H9 (cell line): ENCODE measurements around the gene GOT1. TPM values are rescaled to one million over a fixed set of nuclear protein-coding genes. Genes with fewer than 3 reads are reported as not detected.

Experiments used
- DNase-seq: peaks from one replicate; pipeline ENCODE4 v3.0.0-alpha.2; 2017
- H2AFZ ChIP-seq: one replicate; pipeline ENCODE4 v1.6.1; 2013; ENCODE audit warnings: mild to moderate bottlenecking, low read length, control low read depth, moderate library complexity
- H2AK5ac ChIP-seq: 2 replicates; pipeline ENCODE4 v1.6.1; 2013; ENCODE audit warnings: low read length, control low read depth, mixed read lengths; ENCODE audit not compliant: insufficient read length
- H2BK120ac ChIP-seq: one replicate; pipeline ENCODE4 v1.6.1; 2013; ENCODE audit warnings: low read depth, mild to moderate bottlenecking, low read length, control low read depth, inconsistent platforms; ENCODE audit not compliant: poor library complexity, severe bottlenecking
- H2BK12ac ChIP-seq: 2 replicates; pipeline ENCODE4 v1.6.1; 2013; ENCODE audit warnings: low read length, control low read depth, mixed read lengths, low read depth; ENCODE audit not compliant: insufficient read length
- H2BK15ac ChIP-seq: 2 replicates; pipeline ENCODE4 v1.6.1; 2013; ENCODE audit warnings: low read depth, low read length, control low read depth
- H2BK20ac ChIP-seq: one replicate; pipeline ENCODE4 v1.6.1; 2013; ENCODE audit warnings: low read depth, mild to moderate bottlenecking, low read length, control low read depth, inconsistent platforms; ENCODE audit not compliant: poor library complexity, severe bottlenecking
- H2BK5ac ChIP-seq: 2 replicates; pipeline ENCODE4 v1.6.1; 2013; ENCODE audit warnings: low read length, control low read depth, mixed read lengths; ENCODE audit not compliant: insufficient read length
- H3K14ac ChIP-seq: 2 replicates; pipeline ENCODE4 v1.6.1; 2013; ENCODE audit warnings: low read length, control low read depth; ENCODE audit not compliant: insufficient read depth
- H3K18ac ChIP-seq: 2 replicates; pipeline ENCODE4 v1.6.1; 2013; ENCODE audit warnings: low read depth, mild to moderate bottlenecking, mixed read lengths, low read length, control low read depth; ENCODE audit not compliant: insufficient read length
- H3K23ac ChIP-seq: 2 replicates; pipeline ENCODE4 v1.6.1; 2013; ENCODE audit warnings: low read length, control low read depth, mixed read lengths, low read depth; ENCODE audit not compliant: insufficient read length
- H3K23me2 ChIP-seq: 2 replicates; pipeline ENCODE4 v1.6.1; 2013; ENCODE audit warnings: low read depth, mild to moderate bottlenecking, mixed read lengths, low read length, control low read depth; ENCODE audit not compliant: insufficient read length, poor library complexity, severe bottlenecking
- H3K27ac ChIP-seq: 2 replicates; pipeline ENCODE4 v1.5.1; 2013; ENCODE audit warnings: low read length, control low read depth, mixed read lengths, low read depth; ENCODE audit not compliant: insufficient read length
- H3K27me3 ChIP-seq: 2 replicates; pipeline ENCODE4 v1.6.1; 2013; ENCODE audit warnings: low read length, control low read depth, inconsistent platforms; ENCODE audit not compliant: insufficient read depth
- H3K4ac ChIP-seq: 2 replicates; pipeline ENCODE4 v1.6.1; 2013; ENCODE audit warnings: low read depth, mild to moderate bottlenecking, control low read depth, inconsistent platforms, low read length, moderate library complexity
- H3K4me1 ChIP-seq: 2 replicates; pipeline ENCODE4 v1.6.1; 2013; ENCODE audit warnings: low read length, control low read depth, inconsistent platforms; ENCODE audit not compliant: insufficient read depth
- H3K4me2 ChIP-seq: 2 replicates; pipeline ENCODE4 v1.6.1; 2013; ENCODE audit warnings: low read length, control low read depth, mixed read lengths; ENCODE audit not compliant: insufficient read length, insufficient read depth
- H3K56ac ChIP-seq: 2 replicates; pipeline ENCODE4 v1.6.1; 2013; ENCODE audit warnings: low read depth, mild to moderate bottlenecking, mixed read lengths, low read length, control low read depth; ENCODE audit not compliant: insufficient read length
- H3K79me1 ChIP-seq: 2 replicates; pipeline ENCODE4 v1.6.1; 2013; ENCODE audit warnings: low read depth, mild to moderate bottlenecking, moderate library complexity, low read length, control low read depth, inconsistent platforms; ENCODE audit not compliant: insufficient read depth, poor library complexity, severe bottlenecking
- H3K79me2 ChIP-seq: 2 replicates; pipeline ENCODE4 v1.6.1; 2013; ENCODE audit warnings: low read length, control low read depth, inconsistent platforms; ENCODE audit not compliant: insufficient read depth
- H3K9ac ChIP-seq: 2 replicates; pipeline ENCODE4 v1.6.1; 2013; ENCODE audit warnings: low read length, control low read depth, mixed read lengths; ENCODE audit not compliant: insufficient read length; ENCODE audit errors: extremely low read depth
- H3K9me3 ChIP-seq: one replicate; pipeline ENCODE4 v1.6.1; 2013; ENCODE audit warnings: low read depth, low read length, inconsistent platforms; ENCODE audit not compliant: control insufficient read depth
- H3T11ph ChIP-seq: one replicate; pipeline ENCODE4 v1.6.1; 2013; ENCODE audit warnings: mild to moderate bottlenecking, low read length, control low read depth, inconsistent platforms
- H4K20me1 ChIP-seq: one replicate; pipeline ENCODE4 v1.6.1; 2013; ENCODE audit not compliant: control insufficient read depth, insufficient read length, insufficient read depth
- H4K5ac ChIP-seq: 2 replicates; pipeline ENCODE4 v1.6.1; 2013; ENCODE audit warnings: low read depth, mild to moderate bottlenecking, mixed read lengths, low read length, control low read depth; ENCODE audit not compliant: insufficient read length
- H4K8ac ChIP-seq: replicated peaks from 2 replicates; pipeline ENCODE4 v1.6.1; 2013; ENCODE audit warnings: low read length, control low read depth, mixed read lengths, low read depth; ENCODE audit not compliant: insufficient read length
- H4K91ac ChIP-seq: 2 replicates; pipeline ENCODE4 v1.6.1; 2013; ENCODE audit warnings: low read depth, mild to moderate bottlenecking, moderate library complexity, mixed read lengths, low read length, control low read depth; ENCODE audit not compliant: insufficient read length
- H3K27ac Mint-ChIP-seq, 3 experiments: 2 replicates in 2 of 3; 3 replicates in 1 of 3; pipeline ENCODE4 v1.8.0; 2020 to 2021; ENCODE audit warnings: mixed read lengths in 3 of 3, mild to moderate bottlenecking in 1 of 3, moderate library complexity in 1 of 3
- H3K27me3 Mint-ChIP-seq: 2 replicates; pipeline ENCODE4 v1.8.0; 2021; ENCODE audit warnings: low read depth, mild to moderate bottlenecking, moderate library complexity, mixed read lengths
- H3K36me3 Mint-ChIP-seq, 3 experiments: 2 replicates in 2 of 3; 3 replicates in 1 of 3; pipeline ENCODE4 v1.8.0; 2020 to 2021; ENCODE audit warnings: low read depth in 3 of 3, mixed read lengths in 3 of 3; ENCODE audit not compliant: insufficient read depth in 1 of 3
- H3K4me1 Mint-ChIP-seq, 2 experiments: 2 replicates each; pipeline ENCODE4 v1.8.0; 2020; ENCODE audit warnings: mixed read lengths in 2 of 2
- H3K4me3 Mint-ChIP-seq, 2 experiments: 2 replicates in 1 of 2; 3 replicates in 1 of 2; pipeline ENCODE4 v1.8.0; 2020 to 2021; ENCODE audit warnings: mild to moderate bottlenecking in 2 of 2, mixed read lengths in 2 of 2, moderate library complexity in 1 of 2
- H3K9me3 Mint-ChIP-seq, 2 experiments: 2 replicates in 1 of 2; 3 replicates in 1 of 2; pipeline ENCODE4 v1.8.0; 2020; ENCODE audit warnings: mild to moderate bottlenecking in 2 of 2, mixed read lengths in 2 of 2, moderate library complexity in 1 of 2
- WGBS: extraction: QIAGEN DNeasy Blood & Tissue Kit; methylation state at CpG from one replicate; pipeline ENCODE4 v1.1.7; 2013; ENCODE audit warnings: missing lambda C conversion rate, low lambda C conversion rate, mixed read lengths; ENCODE audit not compliant: insufficient read length; ENCODE audit errors: extremely low coverage; 5-methylcytosine and 5-hydroxymethylcytosine counted together
- total RNA-seq: library from RNA; stranded (reverse); gene quantifications from 2 replicates; pipeline ENCODE4 v1.2.1, GENCODE V29; 2021
- TF ChIP-seq, protein P1 (sequence below): fragments of 200-600 bp; sonication (generic); conservative IDR thresholded peaks from 3 replicates; pipeline ENCODE4 v1.8.0; 2021; ENCODE audit warnings: antibody characterized with exemption, mild to moderate bottlenecking

GOT1 gene
- total RNA-seq, 1 experiment from 2014 or later: 43.3 TPM

DNA sequence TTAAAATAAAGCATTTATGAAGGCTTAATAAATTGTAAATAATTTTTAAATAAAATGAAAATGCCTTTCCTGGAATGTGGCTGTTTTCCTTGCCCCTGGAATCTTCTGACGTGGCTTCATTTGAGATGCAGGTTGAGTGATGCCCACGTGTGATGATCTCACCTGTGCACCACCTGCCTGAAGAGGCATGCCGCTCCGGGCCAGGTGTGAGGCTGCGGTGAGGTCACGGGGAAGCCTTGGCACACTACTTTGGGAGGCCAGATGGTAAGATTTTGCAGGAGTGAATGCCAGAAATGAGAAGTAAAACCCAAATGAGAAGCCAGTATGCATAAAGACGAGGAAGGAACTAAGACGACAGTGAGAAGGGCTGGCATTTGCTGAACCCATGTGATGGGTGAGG, 36.2 kb downstream of the GOT1 start:
- Histone ChIP-seq H3K27me3 (no peaks in the 10 kb centered on the region), H3T11ph (no peak overlapping the region), H2BK15ac (no peak overlapping the region), H3K18ac (no peak overlapping the region), H3K79me2 (no peaks in the 10 kb centered on the region), H4K5ac (no peak overlapping the region), H2BK120ac (no peak overlapping the region), H3K56ac (no peak overlapping the region), H2BK12ac (no peak overlapping the region), H3K23me2 (no peaks in the 10 kb centered on the region), H3K4me2 (no peak overlapping the region), H3K4me1 (peaks cover 7% of the 10 kb centered on the region; the same call in 1 of the 2 replicates), H3K79me1 (no peaks in the 10 kb centered on the region), H3K27ac (no peak overlapping the region), H3K23ac (no peak overlapping the region), H2BK5ac (no peak overlapping the region), H2BK20ac (no peak overlapping the region), H4K91ac (no peak overlapping the region), H3K9me3 (no peaks in the 10 kb centered on the region), H3K9ac (no peak overlapping the region), H3K4ac (no peak overlapping the region), H2AK5ac (no peak overlapping the region), H3K14ac (no peak overlapping the region), H4K8ac (no peak overlapping the region), H4K20me1 (no peaks in the 10 kb centered on the region), H2AFZ (no peak overlapping the region)
- WGBS: no CpG with 5 or more reads among the region's 8 CpGs
- Mint-ChIP-seq H3K4me3 (no peak overlapping the region), H3K27me3 (peaks cover 4% of the 10 kb centered on the region), H3K9me3 (no peaks in the 10 kb centered on the region; a peak in 1 of 5 replicates), H3K4me1 (peaks cover 35 to 46% of the 10 kb centered on the region in 2 experiments), H3K36me3 (peaks cover 9 to 33% (median 21%) of the 10 kb centered on the region in 3 experiments; a peak in 6 of 7 replicates), H3K27ac (no peak overlapping the region; a peak in 1 of 7 replicates)
- TF ChIP-seq, protein P1, sequence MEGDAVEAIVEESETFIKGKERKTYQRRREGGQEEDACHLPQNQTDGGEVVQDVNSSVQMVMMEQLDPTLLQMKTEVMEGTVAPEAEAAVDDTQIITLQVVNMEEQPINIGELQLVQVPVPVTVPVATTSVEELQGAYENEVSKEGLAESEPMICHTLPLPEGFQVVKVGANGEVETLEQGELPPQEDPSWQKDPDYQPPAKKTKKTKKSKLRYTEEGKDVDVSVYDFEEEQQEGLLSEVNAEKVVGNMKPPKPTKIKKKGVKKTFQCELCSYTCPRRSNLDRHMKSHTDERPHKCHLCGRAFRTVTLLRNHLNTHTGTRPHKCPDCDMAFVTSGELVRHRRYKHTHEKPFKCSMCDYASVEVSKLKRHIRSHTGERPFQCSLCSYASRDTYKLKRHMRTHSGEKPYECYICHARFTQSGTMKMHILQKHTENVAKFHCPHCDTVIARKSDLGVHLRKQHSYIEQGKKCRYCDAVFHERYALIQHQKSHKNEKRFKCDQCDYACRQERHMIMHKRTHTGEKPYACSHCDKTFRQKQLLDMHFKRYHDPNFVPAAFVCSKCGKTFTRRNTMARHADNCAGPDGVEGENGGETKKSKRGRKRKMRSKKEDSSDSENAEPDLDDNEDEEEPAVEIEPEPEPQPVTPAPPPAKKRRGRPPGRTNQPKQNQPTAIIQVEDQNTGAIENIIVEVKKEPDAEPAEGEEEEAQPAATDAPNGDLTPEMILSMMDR: no peak
- no peak for DNase-seq
